Head of caudate nucleus (tissue), 42 donors: Measurements from ENCODE around the gene PCLO.
"Not testable (repeated sequence)": the region's sequence is repeated elsewhere in the genome, so short reads cannot be mapped to it uniquely, and the experiment has no call there.

ENCODE experiments used
- DNase-seq, 42 donors: peaks; one replicate each; pipeline versions ENCODE4 v3.0.0 to v3.0.0-alpha.2; 2020 to 2021; ENCODE audit warnings: mixed read lengths in 7 of 42
- intact Hi-C: fragments of 100-400 bp; cut with DNase I; formaldehyde crosslinking; loops from one replicate; pipeline ENCODE4 v1.15.0; 2022

PCLO gene

GRCh38 chr7:82906502-82906901 is 256.2 kb downstream of the PCLO start:
- intact Hi-C loops, result no loop called here
- DNase-seq, result no peak

- no peak for DNase-seq
- intact Hi-C loops, result no loop called here
Measured at GRCh38 chr7:82904871-82905270, 257.8 kb downstream of the PCLO start.

GRCh38 chr7:82901098-82901497 is 261.6 kb downstream of the PCLO start:
- DNase-seq, intact Hi-C loops: not testable (repeated sequence)

- intact Hi-C loops, result no loop called here
- DNase-seq, result no peak
Measured at GRCh38 chr7:82897500-82897899, 265.2 kb downstream of the PCLO start.

GRCh38 chr7:82894341-82894740 is 268.3 kb downstream of the PCLO start:
- DNase-seq, result peak in 2 of 42 donors; percentile 9 to 37
- intact Hi-C loops, result not testable (repeated sequence)

- intact Hi-C loops, result no loop called here
- DNase-seq, result no peak
Measured at GRCh38 chr7:82886324-82886723, 276.4 kb downstream of the PCLO start.

GRCh38 chr7:82865856-82866255 is 296.8 kb downstream of the PCLO start:
- no peak for DNase-seq
- intact Hi-C loops, result no loop called here

- intact Hi-C loops, result no loop called here
Measured at GRCh38 chr7:82859106-82859850, 303.4 kb downstream of the PCLO start.

GRCh38 chr7:82851121-82851520 is 311.6 kb downstream of the PCLO start:
- no peak for DNase-seq
- intact Hi-C loops, result no loop called here

More at GRCh38 chr7:82859106-82859850, 303.4 kb downstream of the PCLO start:
- no peak for DNase-seq

GRCh38 chr7:82841828-82842227 is 320.9 kb downstream of the PCLO start:
- intact Hi-C loops, result no loop called here
- no peak for DNase-seq

GRCh38 chr7:82840061-82840460 is 322.6 kb downstream of the PCLO start:
- DNase-seq, result no peak
- intact Hi-C loops, result no loop called here

GRCh38 chr7:82839555-82839954 is 323.1 kb downstream of the PCLO start:
- no peak for DNase-seq
- intact Hi-C loops, result no loop called here

GRCh38 chr7:82839063-82839462 is 323.6 kb downstream of the PCLO start:
- DNase-seq, result no peak
- intact Hi-C loops, result no loop called here

- no peak for DNase-seq
- intact Hi-C loops, result no loop called here
Measured at GRCh38 chr7:82838314-82838713, 324.4 kb downstream of the PCLO start.

GRCh38 chr7:82823073-82823472 is 339.6 kb downstream of the PCLO start:
- DNase-seq, result no peak
- intact Hi-C loops, result no loop called here

- DNase-seq, result no peak
- intact Hi-C loops, result no loop called here
Measured at GRCh38 chr7:82821037-82821436, 341.6 kb downstream of the PCLO start.

GRCh38 chr7:82818171-82818570 is 344.5 kb downstream of the PCLO start:
- intact Hi-C loops, result no loop called here

GRCh38 chr7:82816272-82816671 is 346.4 kb downstream of the PCLO start:
- no peak for DNase-seq
- intact Hi-C loops, result no loop called here

More at GRCh38 chr7:82818171-82818570, 344.5 kb downstream of the PCLO start:
- peak in 1 of 42 donors; percentile 28 for DNase-seq

GRCh38 chr7:82810558-82811259 is 352.0 kb downstream of the PCLO start:
- intact Hi-C loops, result no loop called here
- DNase-seq, result peak in 12 of 42 donors; percentile 5 to 55 (median 31)

- intact Hi-C loops, result no loop called here
- no peak for DNase-seq
Measured at GRCh38 chr7:82808633-82809032, 354.1 kb downstream of the PCLO start.

GRCh38 chr7:82805527-82805960 is 357.1 kb downstream of the PCLO start:
- peak in 5 of 42 donors; percentile 7 to 30 (median 10) for DNase-seq
- intact Hi-C loops, result no loop called here
